H9 (cell line): Measurements from ENCODE around the gene ANKZF1. TPM values are rescaled to one million over a fixed set of nuclear protein-coding genes. Genes with fewer than 3 reads are reported as not detected.

Experiments
- DNase-seq: peaks from one replicate; pipeline ENCODE4 v3.0.0-alpha.2; 2017
- H2AFZ ChIP-seq: one replicate; pipeline ENCODE4 v1.6.1; 2013; ENCODE audit warnings: mild to moderate bottlenecking, low read length, control low read depth, moderate library complexity
- H2AK5ac ChIP-seq: 2 replicates; pipeline ENCODE4 v1.6.1; 2013; ENCODE audit warnings: low read length, control low read depth, mixed read lengths; ENCODE audit not compliant: insufficient read length
- H2BK120ac ChIP-seq: one replicate; pipeline ENCODE4 v1.6.1; 2013; ENCODE audit warnings: low read depth, mild to moderate bottlenecking, low read length, control low read depth, inconsistent platforms; ENCODE audit not compliant: poor library complexity, severe bottlenecking
- H2BK12ac ChIP-seq: 2 replicates; pipeline ENCODE4 v1.6.1; 2013; ENCODE audit warnings: low read length, control low read depth, mixed read lengths, low read depth; ENCODE audit not compliant: insufficient read length
- H2BK15ac ChIP-seq: 2 replicates; pipeline ENCODE4 v1.6.1; 2013; ENCODE audit warnings: low read depth, low read length, control low read depth
- H2BK20ac ChIP-seq: one replicate; pipeline ENCODE4 v1.6.1; 2013; ENCODE audit warnings: low read depth, mild to moderate bottlenecking, low read length, control low read depth, inconsistent platforms; ENCODE audit not compliant: poor library complexity, severe bottlenecking
- H2BK5ac ChIP-seq: 2 replicates; pipeline ENCODE4 v1.6.1; 2013; ENCODE audit warnings: low read length, control low read depth, mixed read lengths; ENCODE audit not compliant: insufficient read length
- H3K14ac ChIP-seq: 2 replicates; pipeline ENCODE4 v1.6.1; 2013; ENCODE audit warnings: low read length, control low read depth; ENCODE audit not compliant: insufficient read depth
- H3K18ac ChIP-seq: 2 replicates; pipeline ENCODE4 v1.6.1; 2013; ENCODE audit warnings: low read depth, mild to moderate bottlenecking, mixed read lengths, low read length, control low read depth; ENCODE audit not compliant: insufficient read length
- H3K23ac ChIP-seq: 2 replicates; pipeline ENCODE4 v1.6.1; 2013; ENCODE audit warnings: low read length, control low read depth, mixed read lengths, low read depth; ENCODE audit not compliant: insufficient read length
- H3K23me2 ChIP-seq: 2 replicates; pipeline ENCODE4 v1.6.1; 2013; ENCODE audit warnings: low read depth, mild to moderate bottlenecking, mixed read lengths, low read length, control low read depth; ENCODE audit not compliant: insufficient read length, poor library complexity, severe bottlenecking
- H3K27ac ChIP-seq: 2 replicates; pipeline ENCODE4 v1.5.1; 2013; ENCODE audit warnings: low read length, control low read depth, mixed read lengths, low read depth; ENCODE audit not compliant: insufficient read length
- H3K27me3 ChIP-seq: 2 replicates; pipeline ENCODE4 v1.6.1; 2013; ENCODE audit warnings: low read length, control low read depth, inconsistent platforms; ENCODE audit not compliant: insufficient read depth
- H3K4ac ChIP-seq: 2 replicates; pipeline ENCODE4 v1.6.1; 2013; ENCODE audit warnings: low read depth, mild to moderate bottlenecking, control low read depth, inconsistent platforms, low read length, moderate library complexity
- H3K4me1 ChIP-seq: 2 replicates; pipeline ENCODE4 v1.6.1; 2013; ENCODE audit warnings: low read length, control low read depth, inconsistent platforms; ENCODE audit not compliant: insufficient read depth
- H3K4me2 ChIP-seq: 2 replicates; pipeline ENCODE4 v1.6.1; 2013; ENCODE audit warnings: low read length, control low read depth, mixed read lengths; ENCODE audit not compliant: insufficient read length, insufficient read depth
- H3K56ac ChIP-seq: 2 replicates; pipeline ENCODE4 v1.6.1; 2013; ENCODE audit warnings: low read depth, mild to moderate bottlenecking, mixed read lengths, low read length, control low read depth; ENCODE audit not compliant: insufficient read length
- H3K79me1 ChIP-seq: 2 replicates; pipeline ENCODE4 v1.6.1; 2013; ENCODE audit warnings: low read depth, mild to moderate bottlenecking, moderate library complexity, low read length, control low read depth, inconsistent platforms; ENCODE audit not compliant: insufficient read depth, poor library complexity, severe bottlenecking
- H3K79me2 ChIP-seq: 2 replicates; pipeline ENCODE4 v1.6.1; 2013; ENCODE audit warnings: low read length, control low read depth, inconsistent platforms; ENCODE audit not compliant: insufficient read depth
- H3K9ac ChIP-seq: 2 replicates; pipeline ENCODE4 v1.6.1; 2013; ENCODE audit warnings: low read length, control low read depth, mixed read lengths; ENCODE audit not compliant: insufficient read length; ENCODE audit errors: extremely low read depth
- H3K9me3 ChIP-seq: one replicate; pipeline ENCODE4 v1.6.1; 2013; ENCODE audit warnings: low read depth, low read length, inconsistent platforms; ENCODE audit not compliant: control insufficient read depth
- H3T11ph ChIP-seq: one replicate; pipeline ENCODE4 v1.6.1; 2013; ENCODE audit warnings: mild to moderate bottlenecking, low read length, control low read depth, inconsistent platforms
- H4K20me1 ChIP-seq: one replicate; pipeline ENCODE4 v1.6.1; 2013; ENCODE audit not compliant: control insufficient read depth, insufficient read length, insufficient read depth
- H4K5ac ChIP-seq: 2 replicates; pipeline ENCODE4 v1.6.1; 2013; ENCODE audit warnings: low read depth, mild to moderate bottlenecking, mixed read lengths, low read length, control low read depth; ENCODE audit not compliant: insufficient read length
- H4K8ac ChIP-seq: replicated peaks from 2 replicates; pipeline ENCODE4 v1.6.1; 2013; ENCODE audit warnings: low read length, control low read depth, mixed read lengths, low read depth; ENCODE audit not compliant: insufficient read length
- H4K91ac ChIP-seq: 2 replicates; pipeline ENCODE4 v1.6.1; 2013; ENCODE audit warnings: low read depth, mild to moderate bottlenecking, moderate library complexity, mixed read lengths, low read length, control low read depth; ENCODE audit not compliant: insufficient read length
- H3K27ac Mint-ChIP-seq, 3 experiments: 2 replicates in 2 of 3; 3 replicates in 1 of 3; pipeline ENCODE4 v1.8.0; 2020 to 2021; ENCODE audit warnings: mixed read lengths in 3 of 3, mild to moderate bottlenecking in 1 of 3, moderate library complexity in 1 of 3
- H3K27me3 Mint-ChIP-seq: 2 replicates; pipeline ENCODE4 v1.8.0; 2021; ENCODE audit warnings: low read depth, mild to moderate bottlenecking, moderate library complexity, mixed read lengths
- H3K36me3 Mint-ChIP-seq, 3 experiments: 2 replicates in 2 of 3; 3 replicates in 1 of 3; pipeline ENCODE4 v1.8.0; 2020 to 2021; ENCODE audit warnings: low read depth in 3 of 3, mixed read lengths in 3 of 3; ENCODE audit not compliant: insufficient read depth in 1 of 3
- H3K4me1 Mint-ChIP-seq, 2 experiments: 2 replicates each; pipeline ENCODE4 v1.8.0; 2020; ENCODE audit warnings: mixed read lengths in 2 of 2
- H3K4me3 Mint-ChIP-seq, 2 experiments: 2 replicates in 1 of 2; 3 replicates in 1 of 2; pipeline ENCODE4 v1.8.0; 2020 to 2021; ENCODE audit warnings: mild to moderate bottlenecking in 2 of 2, mixed read lengths in 2 of 2, moderate library complexity in 1 of 2
- H3K9me3 Mint-ChIP-seq, 2 experiments: 2 replicates in 1 of 2; 3 replicates in 1 of 2; pipeline ENCODE4 v1.8.0; 2020; ENCODE audit warnings: mild to moderate bottlenecking in 2 of 2, mixed read lengths in 2 of 2, moderate library complexity in 1 of 2
- CTCF ChIP-seq: fragments of 200-600 bp; sonication (generic); conservative IDR thresholded peaks from 3 replicates; pipeline ENCODE4 v1.8.0; 2021; ENCODE audit warnings: antibody characterized with exemption, mild to moderate bottlenecking
- WGBS: extraction: QIAGEN DNeasy Blood & Tissue Kit; methylation state at CpG from one replicate; pipeline ENCODE4 v1.1.7; 2013; ENCODE audit warnings: missing lambda C conversion rate, low lambda C conversion rate, mixed read lengths; ENCODE audit not compliant: insufficient read length; ENCODE audit errors: extremely low coverage; 5-methylcytosine and 5-hydroxymethylcytosine counted together
- total RNA-seq: library from RNA; stranded (reverse); gene quantifications from 2 replicates; pipeline ENCODE4 v1.2.1, GENCODE V29; 2021

ANKZF1 gene
- total RNA-seq, 1 experiment from 2014 or later: 55.4 TPM

DNA sequence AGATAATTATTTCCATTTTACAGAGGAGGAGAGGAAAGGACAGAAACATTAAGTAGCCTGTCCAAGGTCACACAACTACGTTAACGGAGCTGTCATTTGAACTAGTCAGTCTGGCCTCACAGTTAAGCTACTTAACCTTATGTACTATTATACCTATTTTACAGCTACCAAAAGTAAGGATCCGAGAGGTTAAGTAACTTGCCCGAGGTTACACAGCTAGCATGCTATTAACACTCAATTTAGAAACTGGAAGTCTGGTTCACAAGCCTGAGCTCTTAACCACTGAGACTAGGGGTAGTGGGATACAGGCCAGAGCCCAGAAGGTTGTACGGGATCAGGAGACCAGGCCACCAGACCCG lies 15.2 kb downstream of the ANKZF1 start:
- Histone ChIP-seq H3K9me3 (no peaks in the 10 kb centered on the region), H3K27me3 (no peaks in the 10 kb centered on the region), H2BK5ac (no peak overlapping the region), H4K91ac (no peak overlapping the region), H3K4me2 (peak overlapping the region; percentile 77), H2BK12ac (no peak overlapping the region), H3K18ac (no peak overlapping the region), H3K23ac (no peak overlapping the region), H4K8ac (no peak overlapping the region), H4K5ac (no peak overlapping the region), H2BK120ac (no peak overlapping the region), H2AK5ac (no peak overlapping the region), H3K56ac (no peak overlapping the region), H2BK20ac (no peak overlapping the region), H3K79me2 (no peaks in the 10 kb centered on the region), H4K20me1 (no peaks in the 10 kb centered on the region), H3K14ac (no peak overlapping the region), H3K79me1 (no peaks in the 10 kb centered on the region), H3K23me2 (no peaks in the 10 kb centered on the region), H3K9ac (no peak overlapping the region), H3T11ph (no peak overlapping the region), H3K4me1 (peaks cover 2% of the 10 kb centered on the region; the same call in 1 of the 2 replicates), H2AFZ (no peak overlapping the region), H3K4ac (no peak overlapping the region), H3K27ac (no peak overlapping the region), H2BK15ac (no peak overlapping the region)
- H3K27me3 Mint-ChIP-seq: no peaks in the 10 kb centered on the region
- no peaks in the 10 kb centered on the region for H3K9me3 Mint-ChIP-seq
- no peak for TF ChIP-seq CTCF
- peak overlapping the region; percentile 92 to 96 for H3K4me3 Mint-ChIP-seq
- H3K27ac Mint-ChIP-seq: peak overlapping the region; percentile 44 to 93 (median 55); a peak in 5 of 7 replicates
- peaks cover 19 to 24% of the 10 kb centered on the region in 2 experiments for H3K4me1 Mint-ChIP-seq
- peaks cover 0 to 13% (median 12%) of the 10 kb centered on the region in 3 experiments; a peak in 6 of 7 replicates for H3K36me3 Mint-ChIP-seq
- no CpG with 5 or more reads among the region's 6 CpGs for WGBS
- no peak for DNase-seq
